Lower lobe of right lung (tissue), 2 donors: ENCODE results near the gene DVL1. TPM values are rescaled to one million over a fixed set of nuclear protein-coding genes. Genes with fewer than 3 reads are reported as not detected.

Experiments
- ATAC-seq, 2 donors: fragments of 200-7000 bp; cut with Tn5 transposase; one replicate each; pipeline ENCODE4 v1.9.1; 2020 to 2022; ENCODE audit warnings: mild to moderate bottlenecking in 2 of 2, moderate library complexity in 2 of 2
- DNase-seq: peaks from one replicate; pipeline ENCODE4 v3.0.0-alpha.2; 2020
- H3K27ac ChIP-seq: fragments of 200-600 bp; one replicate; pipeline ENCODE4 v1.8.0; 2022
- H3K27me3 ChIP-seq: fragments of 200-600 bp; one replicate; pipeline ENCODE4 v1.8.0; 2022; ENCODE audit warnings: low read depth
- H3K36me3 ChIP-seq: fragments of 200-600 bp; one replicate; pipeline ENCODE4 v1.8.0; 2022; ENCODE audit warnings: mild to moderate bottlenecking
- H3K4me1 ChIP-seq: fragments of 200-600 bp; one replicate; pipeline ENCODE4 v1.8.0; 2022
- H3K4me3 ChIP-seq: fragments of 200-600 bp; one replicate; pipeline ENCODE4 v1.8.0; 2022; ENCODE audit warnings: mild to moderate bottlenecking
- H3K9me3 ChIP-seq: fragments of 200-600 bp; one replicate; pipeline ENCODE4 v1.8.0; 2022
- intact Hi-C: fragments of 100-400 bp; cut with DNase I; formaldehyde crosslinking; loops from one replicate; pipeline ENCODE4 v1.11.0; 2022
- total RNA-seq: library from RNA; stranded (reverse); fragmentation: NEBNext Ultra II Directional; extraction: Animal tissue kit (Norgen Biotek cat#: 25700); gene quantifications from one replicate; pipeline ENCODE4 v1.2.1, GENCODE V29; 2021
- TF ChIP-seq, protein P1 (sequence below): fragments of 200-600 bp; IDR thresholded peaks from one replicate; pipeline ENCODE4 v1.8.0; 2022; ENCODE audit warnings: antibody characterized with exemption, mild to moderate bottlenecking
- donor health status: DM: no; HTN: yes; CAD: no; lungs with severe emphysema.

The DVL1 gene
- total RNA-seq, 1 donor from 2014 or later: 60.4 TPM

DNA sequence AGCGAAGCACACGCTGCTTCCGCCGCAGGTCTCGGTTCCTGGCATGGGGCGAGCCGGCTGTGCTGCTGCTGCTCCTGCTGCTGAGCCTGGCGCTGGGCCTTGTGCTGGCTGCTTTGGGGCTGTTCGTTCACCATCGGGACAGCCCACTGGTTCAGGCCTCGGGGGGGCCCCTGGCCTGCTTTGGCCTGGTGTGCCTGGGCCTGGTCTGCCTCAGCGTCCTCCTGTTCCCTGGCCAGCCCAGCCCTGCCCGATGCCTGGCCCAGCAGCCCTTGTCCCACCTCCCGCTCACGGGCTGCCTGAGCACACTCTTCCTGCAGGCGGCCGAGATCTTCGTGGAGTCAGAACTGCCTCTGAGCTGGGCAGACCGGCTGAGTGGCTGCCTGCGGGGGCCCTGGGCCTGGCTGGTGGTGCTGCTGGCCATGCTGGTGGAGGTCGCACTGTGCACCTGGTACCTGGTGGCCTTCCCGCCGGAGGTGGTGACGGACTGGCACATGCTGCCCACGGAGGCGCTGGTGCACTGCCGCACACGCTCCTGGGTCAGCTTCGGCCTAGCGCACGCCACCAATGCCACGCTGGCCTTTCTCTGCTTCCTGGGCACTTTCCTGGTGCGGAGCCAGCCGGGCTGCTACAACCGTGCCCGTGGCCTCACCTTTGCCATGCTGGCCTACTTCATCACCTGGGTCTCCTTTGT is 15.5 kb downstream of the DVL1 start:
- H3K4me3 ChIP-seq: no peak overlapping the region

GRCh38 chr1:1332774-1333480 is 16.3 kb downstream of the DVL1 start:
- Histone ChIP-seq H3K36me3 (peaks cover 28% of the 10 kb centered on the region), H3K4me3 (no peak overlapping the region), H3K4me1 (peaks cover 15% of the 10 kb centered on the region), H3K27ac (no peak overlapping the region), H3K27me3 (no peaks in the 10 kb centered on the region), H3K9me3 (no peaks in the 10 kb centered on the region)
- ATAC-seq (peak; percentile 23 to 38), DNase-seq (peak; percentile 74)
- TF ChIP-seq, protein P1, sequence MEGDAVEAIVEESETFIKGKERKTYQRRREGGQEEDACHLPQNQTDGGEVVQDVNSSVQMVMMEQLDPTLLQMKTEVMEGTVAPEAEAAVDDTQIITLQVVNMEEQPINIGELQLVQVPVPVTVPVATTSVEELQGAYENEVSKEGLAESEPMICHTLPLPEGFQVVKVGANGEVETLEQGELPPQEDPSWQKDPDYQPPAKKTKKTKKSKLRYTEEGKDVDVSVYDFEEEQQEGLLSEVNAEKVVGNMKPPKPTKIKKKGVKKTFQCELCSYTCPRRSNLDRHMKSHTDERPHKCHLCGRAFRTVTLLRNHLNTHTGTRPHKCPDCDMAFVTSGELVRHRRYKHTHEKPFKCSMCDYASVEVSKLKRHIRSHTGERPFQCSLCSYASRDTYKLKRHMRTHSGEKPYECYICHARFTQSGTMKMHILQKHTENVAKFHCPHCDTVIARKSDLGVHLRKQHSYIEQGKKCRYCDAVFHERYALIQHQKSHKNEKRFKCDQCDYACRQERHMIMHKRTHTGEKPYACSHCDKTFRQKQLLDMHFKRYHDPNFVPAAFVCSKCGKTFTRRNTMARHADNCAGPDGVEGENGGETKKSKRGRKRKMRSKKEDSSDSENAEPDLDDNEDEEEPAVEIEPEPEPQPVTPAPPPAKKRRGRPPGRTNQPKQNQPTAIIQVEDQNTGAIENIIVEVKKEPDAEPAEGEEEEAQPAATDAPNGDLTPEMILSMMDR: no peak
- intact Hi-C loops: no loop called here

More for the DNA sequence above, 15.5 kb downstream of the DVL1 start:
- Histone ChIP-seq H3K36me3 (peaks cover 28% of the 10 kb centered on the region), H3K4me1 (peaks cover 15% of the 10 kb centered on the region), H3K9me3 (no peaks in the 10 kb centered on the region), H3K27ac (no peak overlapping the region), H3K27me3 (no peaks in the 10 kb centered on the region)
- DNase-seq (no peak), ATAC-seq (no peak)
- TF ChIP-seq, protein P1: no peak
- intact Hi-C loops: no loop called here

GRCh38 chr1:1332031-1332755 is 17.0 kb downstream of the DVL1 start:
- peaks cover 15% of the 10 kb centered on the region for H3K4me1 ChIP-seq
- H3K4me3 ChIP-seq: no peak overlapping the region
- peaks cover 30% of the 10 kb centered on the region for H3K36me3 ChIP-seq
- no peak overlapping the region for H3K27ac ChIP-seq
- TF ChIP-seq, protein P1: no peak
- intact Hi-C loops: no loop called here
- H3K27me3 ChIP-seq: no peaks in the 10 kb centered on the region
- no peak for DNase-seq
- H3K9me3 ChIP-seq: no peaks in the 10 kb centered on the region
- ATAC-seq: no peak

DNA sequence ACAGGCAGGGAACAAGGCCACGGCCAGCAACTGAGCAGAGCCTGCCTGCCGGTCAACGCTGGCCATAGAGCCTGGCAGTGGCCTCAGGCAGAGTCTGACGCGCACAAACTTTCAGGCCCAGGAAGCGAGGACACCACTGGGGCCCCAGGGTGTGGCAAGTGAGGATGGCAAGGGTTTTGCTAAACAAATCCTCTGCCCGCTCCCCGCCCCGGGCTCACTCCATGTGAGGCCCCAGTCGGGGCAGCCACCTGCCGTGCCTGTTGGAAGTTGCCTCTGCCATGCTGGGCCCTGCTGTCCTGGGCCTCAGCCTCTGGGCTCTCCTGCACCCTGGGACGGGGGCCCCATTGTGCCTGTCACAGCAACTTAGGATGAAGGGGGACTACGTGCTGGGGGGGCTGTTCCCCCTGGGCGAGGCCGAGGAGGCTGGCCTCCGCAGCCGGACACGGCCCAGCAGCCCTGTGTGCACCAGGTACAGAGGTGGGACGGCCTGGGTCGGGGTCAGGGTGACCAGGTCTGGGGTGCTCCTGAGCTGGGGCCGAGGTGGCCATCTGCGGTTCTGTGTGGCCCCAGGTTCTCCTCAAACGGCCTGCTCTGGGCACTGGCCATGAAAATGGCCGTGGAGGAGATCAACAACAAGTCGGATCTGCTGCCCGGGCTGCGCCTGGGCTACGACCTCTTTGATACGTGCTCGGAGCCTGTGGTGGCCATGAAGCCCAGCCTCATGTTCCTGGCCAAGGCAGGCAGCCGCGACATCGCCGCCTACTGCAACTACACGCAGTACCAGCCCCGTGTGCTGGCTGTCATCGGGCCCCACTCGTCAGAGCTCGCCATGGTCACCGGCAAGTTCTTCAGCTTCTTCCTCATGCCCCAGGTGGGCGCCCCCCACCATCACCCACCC is 17.9 kb downstream of the DVL1 start, which contains the start of gene TAS1R3:
TAS1R3 (plus strand) TSS at position 213 of the 898 bp plus-strand sequence; CDS start at position 279, 66 bp downstream.
- H3K4me3 ChIP-seq: no peak within 1 kb of the TSS
- intact Hi-C loops: no loop called here

More for the DNA sequence above, 17.9 kb downstream of the DVL1 start, which contains the start of gene TAS1R3:
- DNase-seq (no peak), ATAC-seq (peak; percentile 4 to 7)
- Histone ChIP-seq H3K27me3 (no peaks in the 10 kb centered on the region), H3K4me1 (peaks cover 20% of the 10 kb centered on the region), H3K36me3 (peaks cover 34% of the 10 kb centered on the region), H3K27ac (peak within 1 kb of the TSS; percentile 31), H3K9me3 (no peaks in the 10 kb centered on the region)
- TF ChIP-seq, protein P1: no peak
